K562 (cell line): Measurements from ENCODE around the gene CPNE6. TPM values are rescaled to one million over a fixed set of nuclear protein-coding genes. Genes with fewer than 3 reads are reported as not detected.
"Not testable (repeated sequence)": the region's sequence is repeated elsewhere in the genome, so short reads cannot be mapped to it uniquely, and the experiment has no call there.

Experiments used
- ATAC-seq: fragments of 200-7000 bp; cut with Tn5 transposase; 3 replicates; pipeline ENCODE4 v1.9.1; 2020; ENCODE audit warnings: moderate library complexity
- BruUV-seq: library from RNA; stranded (reverse); fragments of 400-500 nt; replicated peaks from 2 replicates; lab custom pipeline; 2021; lab: Mats Ljungman, UMichigan
- CTCF ChIA-PET: fragments of 300-600 bp; formaldehyde crosslinking; extraction: SDS; loops from one replicate; lab custom pipeline; 2021; ENCODE audit warnings: low intra/inter-chr PET ratio; lab: Yijun Ruan, JAX
- POLR2A ChIA-PET: fragments of 300-600, 350-650 bp; sonication (Branson Sonifier 250); formaldehyde crosslinking; extraction: SDS; loops from one replicate; lab custom pipeline; 2021; ENCODE audit warnings: antibody characterized with exemption, inconsistent platforms; lab: Yijun Ruan, JAX
- DNase-seq, 4 experiments: peaks; one replicate each; pipeline versions ENCODE4 v3.0.0 to v3.0.0-alpha.2; 2011 to 2018; ENCODE audit warnings: low spot score in 3 of 4, mixed read lengths in 3 of 4; ENCODE audit errors: extremely low read depth in 1 of 4
- FAIRE-seq: peaks from 2 replicates; lab custom pipeline; 2011; peaks lifted over from hg19 to GRCh38; lab: Jason Lieb, UNC
- H2AFZ ChIP-seq: 2 replicates; pipeline ENCODE4 v1.6.0; 2011; ENCODE audit warnings: low read depth, low read length, control low read depth, inconsistent platforms
- H3K27ac ChIP-seq: fragments of 200-600 bp; 3 replicates; pipeline ENCODE4 v1.8.0; 2011; ENCODE audit warnings: low read depth, mild to moderate bottlenecking, control low read depth, inconsistent platforms, low read length, moderate library complexity, mixed read lengths; ENCODE audit errors: extremely low read depth
- H3K27me3 ChIP-seq, 2 experiments: fragments of 300-600 bp in 1 of 2; 2 replicates in 1 of 2; 3 replicates in 1 of 2; pipeline versions ENCODE4 v1.6.0 to v1.8.0; 2011; ENCODE audit warnings: inconsistent platforms in 2 of 2, low read length in 2 of 2, mild to moderate bottlenecking in 1 of 2, mixed read lengths in 1 of 2, moderate library complexity in 1 of 2; ENCODE audit not compliant: control insufficient read depth in 2 of 2, insufficient read depth in 2 of 2
- H3K36me3 ChIP-seq: fragments of 300-600 bp; 3 replicates; pipeline ENCODE4 v1.8.0; 2011; ENCODE audit warnings: mild to moderate bottlenecking, low read length, inconsistent platforms; ENCODE audit not compliant: control insufficient read depth, insufficient read depth
- H3K4me1 ChIP-seq, 2 experiments: fragments of 200-600 bp in 1 of 2; replicated peaks in 1 of 2; 2 replicates in 1 of 2; 3 replicates in 1 of 2; pipeline versions ENCODE4 v1.5.1 to v1.8.0; 2011; ENCODE audit warnings: inconsistent platforms in 2 of 2, low read length in 2 of 2, mild to moderate bottlenecking in 1 of 2, mixed read lengths in 1 of 2, moderate library complexity in 1 of 2; ENCODE audit not compliant: control insufficient read depth in 2 of 2, insufficient read depth in 2 of 2
- H3K4me2 ChIP-seq: 2 replicates; pipeline ENCODE4 v1.6.1; 2011; ENCODE audit warnings: low read length, control low read depth, inconsistent platforms, mixed read lengths; ENCODE audit not compliant: insufficient read depth
- H3K4me3 ChIP-seq: fragments of 200-600 bp; sonication (generic), shearing (Covaris generic); 2 replicates; pipeline ENCODE4 v1.5.1; 2016; ENCODE audit warnings: control low read depth, inconsistent platforms
- H3K79me2 ChIP-seq: fragments of 200-600 bp; 3 replicates; pipeline ENCODE4 v1.8.0; 2011; ENCODE audit warnings: low read length, inconsistent platforms; ENCODE audit not compliant: control insufficient read depth, insufficient read depth
- H3K9ac ChIP-seq, 2 experiments: 2 replicates each; pipeline versions ENCODE4 v1.6.0 to v1.6.1; 2011; ENCODE audit warnings: low read depth in 2 of 2, low read length in 2 of 2, control low read depth in 1 of 2, inconsistent platforms in 1 of 2, mild to moderate bottlenecking in 1 of 2, mixed read lengths in 1 of 2; ENCODE audit not compliant: insufficient read depth in 1 of 2
- H3K9me1 ChIP-seq: one replicate; pipeline ENCODE4 v1.6.0; 2011; ENCODE audit warnings: inconsistent platforms, mild to moderate bottlenecking, low read length, moderate library complexity; ENCODE audit not compliant: control insufficient read depth, insufficient read depth
- H3K9me3 ChIP-seq: replicated peaks from 2 replicates; pipeline ENCODE4 v1.5.1; 2011; ENCODE audit warnings: low read depth, low read length, inconsistent platforms; ENCODE audit not compliant: control insufficient read depth, insufficient read depth
- H4K20me1 ChIP-seq: replicated peaks from 2 replicates; pipeline ENCODE4 v1.6.1; 2011; ENCODE audit warnings: low read length, inconsistent platforms, mixed read lengths; ENCODE audit not compliant: control insufficient read depth, insufficient read depth
- HNRNPL ChIP-seq: fragments of 200-400 bp; formaldehyde crosslinking; IDR thresholded peaks from 2 replicates; pipeline ENCODE4 v1.6.1; 2017; ENCODE audit warnings: low read depth, mild to moderate bottlenecking, low read length
- POLR2G ChIP-seq: fragments of 200-400 bp; formaldehyde crosslinking; IDR thresholded peaks from 2 replicates; pipeline ENCODE4 v1.6.1; 2017; ENCODE audit warnings: low read depth, mild to moderate bottlenecking, antibody characterized with exemption, low read length, moderate library complexity
- RBM22 ChIP-seq: fragments of 200-400 bp; formaldehyde crosslinking; IDR thresholded peaks from 2 replicates; pipeline ENCODE4 v1.6.1; 2018; ENCODE audit warnings: low read length, low read depth; ENCODE audit not compliant: poor library complexity, severe bottlenecking
- WGBS: fragments of 100-300 bp; shearing (Covaris generic); methylation state at CpG from one replicate; pipeline ENCODE4 v1.1.6; 2016; ENCODE audit warnings: low coverage, mixed read lengths; ENCODE audit not compliant: insufficient coverage; ENCODE audit errors: missing lambda C conversion rate; 5-methylcytosine and 5-hydroxymethylcytosine counted together
- in situ Hi-C: fragments of 300-500 bp; cut with MboI; formaldehyde crosslinking; loops from 4 replicates; pipeline ENCODE4 v1.15.0; 2018; ENCODE audit warnings: inconsistent platforms, mixed read lengths
- intact Hi-C: fragments of 100-400 bp; cut with micrococcal nuclease; formaldehyde crosslinking; loops from 2 replicates; pipeline ENCODE4 v1.14.2; 2022
- polyA plus RNA-seq, 8 experiments: library from polyadenylated mRNA; depleted of rRNA in 4 of 8; stranded (reverse) in 5 of 8; unstranded in 3 of 8; fragments of >200 nt; fragmentation: Nextera tagmentation in 2 of 8; fragmentation: Illumina TruSeq in 1 of 8; extraction: Ambion mirVana in 2 of 8; extraction: Trizol in 1 of 8; gene quantifications; 2 replicates each; pipeline versions ENCODE4 v1.2.1 to v1.2.3, GENCODE V29; 2011 to 2014; ENCODE audit warnings: inconsistent platforms in 1 of 8, missing spikeins in 1 of 8
- total RNA-seq, 7 experiments: library from RNA; depleted of rRNA in 6 of 7; stranded (reverse); fragments of >200 nt in 6 of 7; fragmentation: Illumina TruSeq in 2 of 7; extraction: Trizol in 2 of 7; gene quantifications; 2 replicates each; pipeline versions ENCODE4 v1.2.1 to v1.2.3, GENCODE V29; 2011 to 2021; ENCODE audit warnings: low replicate concordance in 1 of 7

Gene CPNE6
- total and polyA plus RNA-seq, 9 of the 15 experiments (the other 6 are each of a cell fraction or from before 2014, with no cell fraction given), result not detected

- BruUV-seq, result no TSS peak
- Histone ChIP-seq H3K27me3 (no peaks in the 10 kb centered on the region), H2AFZ (no peak overlapping the region), H3K27ac (no peak overlapping the region), H3K9me3 (no peaks in the 10 kb centered on the region; the same call in 1 of the 2 replicates), H4K20me1 (no peaks in the 10 kb centered on the region), H3K9me1 (no peaks in the 10 kb centered on the region), H3K79me2 (no peaks in the 10 kb centered on the region), H3K4me2 (no peak overlapping the region), H3K36me3 (peaks cover 45% of the 10 kb centered on the region; the same call in 2 of the 3 replicates), H3K4me1 (no peaks in the 10 kb centered on the region; a peak in 1 of 5 replicates), H3K9ac (no peak overlapping the region), H3K4me3 (no peak overlapping the region)
- ChIA-PET POLR2A (interaction anchor here (1.0 to 2.4 kb wide), 3 partner anchors 9 to 29 kb away, joined by 4 to 13 read pairs (median 13); partner anchors contain the start of genes DCAF11, NRL and PCK2), CTCF (interaction anchor here (0.5 kb wide), 1 partner anchor 144 kb away, joined by 4 read pairs; no protein-coding TSS in a partner anchor)
- WGBS, result 98% methylated on average over 6 of the region's 13 CpGs
- intact Hi-C loops, result no loop called here
- ATAC-seq, result no peak
- TF ChIP-seq RBM22 (peak; percentile 34), HNRNPL (no peak), POLR2G (peak; percentile 75)
- DNase-seq, result no peak
- in situ Hi-C loops, result no loop called here
- FAIRE-seq, result no peak
Observed at GRCh38 chr14:24103451-24103850, 32.1 kb downstream of the CPNE6 start.

- H3K9me1 ChIP-seq, BruUV-seq, H3K4me2 ChIP-seq, H3K27me3 ChIP-seq, H2AFZ ChIP-seq, H3K4me3 ChIP-seq, in situ Hi-C loops, DNase-seq, H3K9me3 ChIP-seq, H3K79me2 ChIP-seq, H3K9ac ChIP-seq, ATAC-seq, H3K27ac ChIP-seq, H4K20me1 ChIP-seq, H3K4me1 ChIP-seq, CTCF ChIA-PET, FAIRE-seq: not testable (repeated sequence)
- POLR2A ChIA-PET, result interaction anchor here (0.7 to 4.8 kb wide), 3 partner anchors 8 to 15 kb away, joined by 3 to 29 read pairs (median 11); partner anchors contain the start of genes DCAF11, NRL and PCK2
- 76% methylated on average over 7 of the region's 8 CpGs for WGBS
- intact Hi-C loops, result loop anchor here (5.0 kb wide), 1 partner anchor 208 kb away; no protein-coding TSS in a partner anchor
- peaks cover 22% of the 10 kb centered on the region; the same call in 2 of the 3 replicates for H3K36me3 ChIP-seq
Observed at GRCh38 chr14:24105609-24106239, 34.4 kb downstream of the CPNE6 start.
